Measurements from ENCODE around the gene ARHGEF10L. TPM values are rescaled to one million over a fixed set of nuclear protein-coding genes. Genes with fewer than 3 reads are reported as not detected.

Gene ARHGEF10L
- total RNA-seq, 1 donor from 2014 or later: 20.3 TPM

DNA sequence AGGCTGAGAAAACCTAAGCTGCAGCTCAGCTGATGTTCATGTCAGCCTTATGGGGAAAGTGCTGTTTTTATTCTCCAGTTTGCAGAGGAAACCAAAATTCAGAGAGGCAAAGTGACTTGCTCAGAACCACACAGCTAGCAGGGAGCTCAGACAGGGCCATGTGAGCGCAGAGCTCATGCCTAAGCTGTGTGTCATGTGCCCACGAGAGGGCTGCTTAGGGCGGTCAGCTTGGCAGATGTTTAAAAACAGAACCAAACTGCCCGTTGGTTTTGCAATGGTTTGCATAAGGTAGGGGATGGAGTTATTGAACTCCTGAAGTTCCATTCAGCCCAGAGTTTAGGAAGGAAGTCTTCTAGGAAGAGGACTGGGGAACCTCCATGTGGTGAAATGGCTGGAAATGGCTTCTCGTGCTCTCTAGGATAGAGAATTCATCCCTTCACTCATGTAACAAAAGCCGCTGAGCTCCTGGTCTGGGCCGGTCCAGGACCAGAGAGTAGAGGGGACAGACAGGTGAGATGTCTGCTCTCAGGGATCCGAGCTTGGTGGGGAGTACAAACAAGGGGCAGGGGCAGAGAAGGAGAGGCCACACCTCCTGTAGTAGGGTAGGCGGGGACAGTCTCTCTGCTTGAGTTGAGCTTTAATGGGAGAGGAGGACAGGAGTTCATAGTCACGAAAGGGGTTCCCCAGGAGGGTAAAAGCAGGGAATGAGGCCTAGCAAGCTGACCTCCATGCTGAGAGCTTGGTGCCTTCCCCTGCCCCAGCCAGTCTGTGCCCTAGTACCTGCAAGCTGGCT is 46.9 kb downstream of the ARHGEF10L start:
- DNase-seq (ENCODE audit: low spot score): no peak
- H3F3A ChIP-seq (ENCODE audit: low read depth): peaks cover 28% of the 10 kb centered on the region
- peak overlapping the region; percentile 79 for H3K27ac ChIP-seq
- H3K9ac ChIP-seq: no peak overlapping the region
- Mint-ChIP-seq H3K27me3 (ENCODE audit: insufficient read depth, low read depth) (peaks cover 8% of the 10 kb centered on the region), H3K9me3 (no peaks in the 10 kb centered on the region), H3K36me3 (peaks cover 17% of the 10 kb centered on the region), H3K4me1 (peaks cover 45% of the 10 kb centered on the region), H3K4me3 (no peak overlapping the region), H3K27ac (peak overlapping the region; percentile 21)
- H3K4me2 ChIP-seq: no peak overlapping the region
- H4K20me1 ChIP-seq (ENCODE audit: low read depth): peaks cover 28% of the 10 kb centered on the region
- H3K36me3 ChIP-seq: no peaks in the 10 kb centered on the region
- H3K4me3 ChIP-seq: no peak overlapping the region
- no peaks in the 10 kb centered on the region for H3K9me3 ChIP-seq (ENCODE audit: low read depth)
- no peaks in the 10 kb centered on the region for H3K27me3 ChIP-seq
- H3K79me2 ChIP-seq (ENCODE audit: low read depth): no peaks in the 10 kb centered on the region
- no peak overlapping the region for H2AFZ ChIP-seq (replicated peaks)
- TF ChIP-seq EZH2 (IDR thresholded peaks at IDR 0.05) (no peak), EZH2phosphoT487 (IDR thresholded peaks at IDR 0.05) (no peak)
- TF ChIP-seq, protein P1, sequence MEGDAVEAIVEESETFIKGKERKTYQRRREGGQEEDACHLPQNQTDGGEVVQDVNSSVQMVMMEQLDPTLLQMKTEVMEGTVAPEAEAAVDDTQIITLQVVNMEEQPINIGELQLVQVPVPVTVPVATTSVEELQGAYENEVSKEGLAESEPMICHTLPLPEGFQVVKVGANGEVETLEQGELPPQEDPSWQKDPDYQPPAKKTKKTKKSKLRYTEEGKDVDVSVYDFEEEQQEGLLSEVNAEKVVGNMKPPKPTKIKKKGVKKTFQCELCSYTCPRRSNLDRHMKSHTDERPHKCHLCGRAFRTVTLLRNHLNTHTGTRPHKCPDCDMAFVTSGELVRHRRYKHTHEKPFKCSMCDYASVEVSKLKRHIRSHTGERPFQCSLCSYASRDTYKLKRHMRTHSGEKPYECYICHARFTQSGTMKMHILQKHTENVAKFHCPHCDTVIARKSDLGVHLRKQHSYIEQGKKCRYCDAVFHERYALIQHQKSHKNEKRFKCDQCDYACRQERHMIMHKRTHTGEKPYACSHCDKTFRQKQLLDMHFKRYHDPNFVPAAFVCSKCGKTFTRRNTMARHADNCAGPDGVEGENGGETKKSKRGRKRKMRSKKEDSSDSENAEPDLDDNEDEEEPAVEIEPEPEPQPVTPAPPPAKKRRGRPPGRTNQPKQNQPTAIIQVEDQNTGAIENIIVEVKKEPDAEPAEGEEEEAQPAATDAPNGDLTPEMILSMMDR (IDR thresholded peaks at IDR 0.05): no peak
- peaks cover 37% of the 10 kb centered on the region for H3K4me1 ChIP-seq

DNA sequence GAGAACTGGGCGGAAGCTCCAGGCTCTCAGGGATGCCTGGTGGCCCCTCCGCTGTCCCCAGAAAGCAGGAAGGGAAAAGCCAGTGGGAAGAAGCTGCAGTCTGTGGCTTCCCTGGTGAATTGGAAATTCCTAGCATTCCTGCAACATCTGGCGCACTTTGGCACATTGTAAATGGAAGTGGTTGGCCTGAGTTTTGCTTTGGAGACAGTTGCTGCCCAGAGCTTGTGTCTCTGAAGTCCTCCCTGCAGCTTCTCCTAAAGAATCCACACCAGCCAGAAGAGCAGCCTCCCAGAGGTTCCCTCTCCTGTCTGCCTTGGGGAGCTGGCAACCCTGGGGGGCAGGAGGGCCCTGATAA is 48.2 kb downstream of the ARHGEF10L start:
- peaks cover 30% of the 10 kb centered on the region for H3K4me1 ChIP-seq
- H3K9me3 Mint-ChIP-seq: no peaks in the 10 kb centered on the region
- H3K27ac Mint-ChIP-seq: peak overlapping the region; percentile 25
- no peaks in the 10 kb centered on the region for H3K36me3 ChIP-seq
- peaks cover 36% of the 10 kb centered on the region for H3K4me1 Mint-ChIP-seq
- no peak overlapping the region for H3K4me3 Mint-ChIP-seq
- H3K79me2 ChIP-seq (ENCODE audit: low read depth): no peaks in the 10 kb centered on the region
- peaks cover 17% of the 10 kb centered on the region for H3K36me3 Mint-ChIP-seq
- peak; percentile 67 for DNase-seq (ENCODE audit: low spot score)
- H3K4me2 ChIP-seq: peak overlapping the region; percentile 14
- H3K9me3 ChIP-seq (ENCODE audit: low read depth): no peaks in the 10 kb centered on the region
- H3K27ac ChIP-seq: peak overlapping the region; percentile 79
- no peaks in the 10 kb centered on the region for H3K27me3 ChIP-seq
- H4K20me1 ChIP-seq (ENCODE audit: low read depth): peaks cover 27% of the 10 kb centered on the region
- TF ChIP-seq EZH2 (IDR thresholded peaks at IDR 0.05): no peak
- H3K27me3 Mint-ChIP-seq (ENCODE audit: insufficient read depth, low read depth): peaks cover 8% of the 10 kb centered on the region
- no peak overlapping the region for H3K9ac ChIP-seq
- H3K4me3 ChIP-seq: no peak overlapping the region
- H3F3A ChIP-seq (ENCODE audit: low read depth): peaks cover 28% of the 10 kb centered on the region
- H2AFZ ChIP-seq (replicated peaks): no peak overlapping the region

DNA sequence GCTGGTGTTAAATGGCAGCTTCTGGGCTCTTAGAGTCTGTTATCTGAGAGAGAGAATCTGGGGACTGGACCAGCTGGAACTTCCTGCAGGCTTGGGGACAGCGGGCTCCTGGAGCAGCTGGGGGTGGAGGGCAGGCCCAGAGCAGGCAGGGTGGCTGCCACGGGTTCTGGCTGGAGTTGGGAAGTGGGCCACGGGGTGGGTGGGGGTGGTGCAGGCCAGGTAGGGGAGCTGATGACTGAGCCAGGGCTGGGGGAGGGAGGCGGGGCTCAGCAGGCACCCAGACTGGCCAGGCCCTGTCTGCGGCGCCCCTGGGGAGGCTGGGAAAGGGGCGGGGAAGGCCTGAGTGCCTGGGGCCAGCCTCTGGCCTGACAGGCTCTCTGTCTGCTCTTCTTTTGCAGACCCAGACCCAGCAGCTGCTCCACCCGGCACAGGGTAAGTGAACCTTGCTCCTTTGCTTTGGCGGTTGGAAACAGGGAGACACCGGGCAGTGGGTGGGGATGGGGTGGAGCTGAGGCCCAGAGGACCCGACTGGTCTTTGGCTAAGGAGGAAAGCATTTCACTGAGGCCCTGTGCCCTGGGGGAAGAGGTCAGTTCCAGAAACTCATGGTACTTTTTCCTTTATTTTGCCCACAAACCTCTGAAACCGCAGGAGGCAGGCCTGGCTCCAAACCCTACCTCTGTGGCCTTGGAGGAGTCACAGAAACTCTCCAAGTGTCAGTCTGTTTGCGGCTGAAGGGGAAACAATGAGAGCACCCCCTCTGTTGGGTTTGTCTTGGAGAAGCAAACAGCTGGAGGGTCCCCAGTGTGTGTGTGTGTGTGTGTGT is 48.8 kb downstream of the ARHGEF10L start:
- Histone ChIP-seq H3K27me3 (no peaks in the 10 kb centered on the region), H3K4me1 (peaks cover 26% of the 10 kb centered on the region), H3F3A (ENCODE audit: low read depth) (peaks cover 28% of the 10 kb centered on the region), H3K27ac (peak overlapping the region; percentile 79), H2AFZ (replicated peaks) (no peak overlapping the region), H3K4me2 (peak overlapping the region; percentile 14), H4K20me1 (ENCODE audit: low read depth) (peaks cover 24% of the 10 kb centered on the region), H3K79me2 (ENCODE audit: low read depth) (no peaks in the 10 kb centered on the region), H3K9me3 (ENCODE audit: low read depth) (no peaks in the 10 kb centered on the region), H3K4me3 (no peak overlapping the region), H3K36me3 (no peaks in the 10 kb centered on the region), H3K9ac (no peak overlapping the region)
- peaks cover 34% of the 10 kb centered on the region for H3K4me1 Mint-ChIP-seq
- H3K36me3 Mint-ChIP-seq: peaks cover 17% of the 10 kb centered on the region
- H3K4me3 Mint-ChIP-seq: peak overlapping the region; percentile 33
- H3K9me3 Mint-ChIP-seq: no peaks in the 10 kb centered on the region
- peaks cover 8% of the 10 kb centered on the region for H3K27me3 Mint-ChIP-seq (ENCODE audit: insufficient read depth, low read depth)
- peak; percentile 39 for DNase-seq (ENCODE audit: low spot score)
- no peak overlapping the region for H3K27ac Mint-ChIP-seq
- TF ChIP-seq EZH2 (IDR thresholded peaks at IDR 0.05) (no peak), EZH2phosphoT487 (IDR thresholded peaks at IDR 0.05) (no peak)
- TF ChIP-seq, protein P1 (IDR thresholded peaks at IDR 0.05): no peak

Data from neural progenitor cell (in vitro differentiated cells).